ENCODE results near the gene BRD1. TPM values are rescaled to one million over a fixed set of nuclear protein-coding genes. Genes with fewer than 3 reads are reported as not detected.

Gene BRD1
- total and polyA plus RNA-seq, 9 of the 15 experiments (the other 6 are each of a cell fraction or from before 2014, with no cell fraction given), result 0.42 to 17.6 (median 5.5) TPM

GRCh38 chr22:49747716-49748115 is 80.0 kb downstream of the BRD1 start:
- Histone ChIP-seq H3K9ac (ENCODE audit: insufficient read depth in 1 of 2, low read depth in 2 of 2, low read length in 2 of 2) (no peak overlapping the region), H3K27ac (ENCODE audit: extremely low read depth, low read depth, low read length) (no peak overlapping the region), H3K79me2 (ENCODE audit: control insufficient read depth, insufficient read depth, low read length) (no peaks in the 10 kb centered on the region), H2AFZ (ENCODE audit: low read depth, low read length) (no peak overlapping the region), H3K27me3 (ENCODE audit: control insufficient read depth in 2 of 2, insufficient read depth in 2 of 2, low read length in 2 of 2) (peaks cover 4 to 6% of the 10 kb centered on the region in 2 experiments; a peak in 4 of 5 replicates), H3K4me3 (no peak overlapping the region), H3K9me1 (ENCODE audit: control insufficient read depth, insufficient read depth, low read length) (no peaks in the 10 kb centered on the region), H4K20me1 (replicated peaks; ENCODE audit: control insufficient read depth, insufficient read depth, low read length) (no peaks in the 10 kb centered on the region), H3K4me1 (replicated peaks in 1 of 2; ENCODE audit: control insufficient read depth in 2 of 2, insufficient read depth in 2 of 2, low read length in 2 of 2) (peaks cover 0 to 14% of the 10 kb centered on the region in 2 experiments; a peak in 3 of 5 replicates), H3K36me3 (ENCODE audit: control insufficient read depth, insufficient read depth, low read length) (no peaks in the 10 kb centered on the region), H3K9me3 (replicated peaks; ENCODE audit: control insufficient read depth, insufficient read depth, low read depth, low read length) (no peaks in the 10 kb centered on the region), H3K4me2 (ENCODE audit: insufficient read depth, low read length) (no peak overlapping the region)
- DNase-seq (ENCODE audit: extremely low read depth in 1 of 4, low spot score in 3 of 4) (no peak), FAIRE-seq (no peak), ATAC-seq (no peak)
- TF ChIP-seq TCF7L2 (IDR thresholded peaks at IDR 0.05; ENCODE audit: low read depth, low read length) (no peak), THAP12 (CRISPR knock-in tag; IDR thresholded peaks at IDR 0.05) (no peak), GATA2 (CRISPR knock-in tag; IDR thresholded peaks at IDR 0.05) (no peak)
- no TSS peak for BruUV-seq (replicated peaks)
- intact Hi-C loops (cut with micrococcal nuclease), result no loop called here
- ChIA-PET POLR2A (no interaction called here), CTCF (ENCODE audit: low intra/inter-chr PET ratio) (no interaction called here)
- WGBS (ENCODE audit: insufficient coverage, low coverage, missing lambda C conversion rate), result 13% methylated on average over 3 of the region's 3 CpGs
- in situ Hi-C loops (cut with MboI), result no loop called here

- no peaks in the 10 kb centered on the region for H3K79me2 ChIP-seq (ENCODE audit: control insufficient read depth, insufficient read depth, low read length)
- peaks cover 0 to under 1% of the 10 kb centered on the region in 2 experiments; a peak in 1 of 5 replicates for H3K27me3 ChIP-seq (ENCODE audit: control insufficient read depth in 2 of 2, insufficient read depth in 2 of 2, low read length in 2 of 2)
- FAIRE-seq, result no peak
- TF ChIP-seq ZNF280A (IDR thresholded peaks at IDR 0.05; ENCODE audit: low read depth, partially characterized antibody), result peak; percentile 64
- 0 out of 2 replicates have a peak, but pooled peaks have one; percentile 53 for TF ChIP-seq CBX5 (IDR thresholded peaks at IDR 0.05; ENCODE audit: borderline replicate concordance, low read depth)
- TF ChIP-seq HOXB6 (CRISPR knock-in tag; IDR thresholded peaks at IDR 0.05; ENCODE audit: borderline replicate concordance), result no peak
- no peak for ATAC-seq
- H3K27ac ChIP-seq (ENCODE audit: extremely low read depth, low read depth, low read length), result no peak overlapping the region
- in situ Hi-C loops (cut with MboI) (no loop called here), intact Hi-C loops (cut with micrococcal nuclease) (no loop called here)
- no peaks in the 10 kb centered on the region for H3K9me1 ChIP-seq (ENCODE audit: control insufficient read depth, insufficient read depth, low read length)
- no peak for DNase-seq (ENCODE audit: extremely low read depth in 1 of 4, low spot score in 3 of 4)
- H3K4me2 ChIP-seq (ENCODE audit: insufficient read depth, low read length), result no peak overlapping the region
- H3K4me3 ChIP-seq, result no peak overlapping the region
- WGBS (ENCODE audit: insufficient coverage, low coverage, missing lambda C conversion rate), result 4% methylated on average over 3 of the region's 3 CpGs
- POLR2A ChIA-PET, result no interaction called here
- no peak overlapping the region for H3K9ac ChIP-seq (ENCODE audit: insufficient read depth in 1 of 2, low read depth in 2 of 2, low read length in 2 of 2)
- BruUV-seq (replicated peaks), result no TSS peak
- H2AFZ ChIP-seq (ENCODE audit: low read depth, low read length), result no peak overlapping the region
- CTCF ChIA-PET (ENCODE audit: low intra/inter-chr PET ratio), result no interaction called here
- peaks cover 0 to 8% of the 10 kb centered on the region in 2 experiments; a peak in 3 of 5 replicates for H3K4me1 ChIP-seq (replicated peaks in 1 of 2; ENCODE audit: control insufficient read depth in 2 of 2, insufficient read depth in 2 of 2, low read length in 2 of 2)
- H3K36me3 ChIP-seq (ENCODE audit: control insufficient read depth, insufficient read depth, low read length), result no peaks in the 10 kb centered on the region
- no peaks in the 10 kb centered on the region for H3K9me3 ChIP-seq (replicated peaks; ENCODE audit: control insufficient read depth, insufficient read depth, low read depth, low read length)
- no peaks in the 10 kb centered on the region for H4K20me1 ChIP-seq (replicated peaks; ENCODE audit: control insufficient read depth, insufficient read depth, low read length)
Measured at GRCh38 chr22:49747130-49747529, 80.5 kb downstream of the BRD1 start.

Measured in K562 (cell line).